K562 (cell line): ENCODE results near the gene KCNQ5. TPM values are rescaled to one million over a fixed set of nuclear protein-coding genes. Genes with fewer than 3 reads are reported as not detected.
"Not testable (repeated sequence)": the region's sequence is repeated elsewhere in the genome, so short reads cannot be mapped to it uniquely, and the experiment has no call there.

Source experiments
- ATAC-seq: fragments of 200-7000 bp; cut with Tn5 transposase; 3 replicates; pipeline ENCODE4 v1.9.1; 2020; ENCODE audit warnings: moderate library complexity
- BruUV-seq: library from RNA; stranded (reverse); fragments of 400-500 nt; replicated peaks from 2 replicates; lab custom pipeline; 2021; lab: Mats Ljungman, UMichigan
- CTCF ChIA-PET: fragments of 300-600 bp; formaldehyde crosslinking; extraction: SDS; loops from one replicate; lab custom pipeline; 2021; ENCODE audit warnings: low intra/inter-chr PET ratio; lab: Yijun Ruan, JAX
- POLR2A ChIA-PET: fragments of 300-600, 350-650 bp; sonication (Branson Sonifier 250); formaldehyde crosslinking; extraction: SDS; loops from one replicate; lab custom pipeline; 2021; ENCODE audit warnings: antibody characterized with exemption, inconsistent platforms; lab: Yijun Ruan, JAX
- DNase-seq, 4 experiments: peaks; one replicate each; pipeline versions ENCODE4 v3.0.0 to v3.0.0-alpha.2; 2011 to 2018; ENCODE audit warnings: low spot score in 3 of 4, mixed read lengths in 3 of 4; ENCODE audit errors: extremely low read depth in 1 of 4
- FAIRE-seq: peaks from 2 replicates; lab custom pipeline; 2011; peaks lifted over from hg19 to GRCh38; lab: Jason Lieb, UNC
- H2AFZ ChIP-seq: 2 replicates; pipeline ENCODE4 v1.6.0; 2011; ENCODE audit warnings: low read depth, low read length, control low read depth, inconsistent platforms
- H3K27ac ChIP-seq: fragments of 200-600 bp; 3 replicates; pipeline ENCODE4 v1.8.0; 2011; ENCODE audit warnings: low read depth, mild to moderate bottlenecking, control low read depth, inconsistent platforms, low read length, moderate library complexity, mixed read lengths; ENCODE audit errors: extremely low read depth
- H3K27me3 ChIP-seq, 2 experiments: fragments of 300-600 bp in 1 of 2; 2 replicates in 1 of 2; 3 replicates in 1 of 2; pipeline versions ENCODE4 v1.6.0 to v1.8.0; 2011; ENCODE audit warnings: inconsistent platforms in 2 of 2, low read length in 2 of 2, mild to moderate bottlenecking in 1 of 2, mixed read lengths in 1 of 2, moderate library complexity in 1 of 2; ENCODE audit not compliant: control insufficient read depth in 2 of 2, insufficient read depth in 2 of 2
- H3K36me3 ChIP-seq: fragments of 300-600 bp; 3 replicates; pipeline ENCODE4 v1.8.0; 2011; ENCODE audit warnings: mild to moderate bottlenecking, low read length, inconsistent platforms; ENCODE audit not compliant: control insufficient read depth, insufficient read depth
- H3K4me1 ChIP-seq, 2 experiments: fragments of 200-600 bp in 1 of 2; replicated peaks in 1 of 2; 2 replicates in 1 of 2; 3 replicates in 1 of 2; pipeline versions ENCODE4 v1.5.1 to v1.8.0; 2011; ENCODE audit warnings: inconsistent platforms in 2 of 2, low read length in 2 of 2, mild to moderate bottlenecking in 1 of 2, mixed read lengths in 1 of 2, moderate library complexity in 1 of 2; ENCODE audit not compliant: control insufficient read depth in 2 of 2, insufficient read depth in 2 of 2
- H3K4me2 ChIP-seq: 2 replicates; pipeline ENCODE4 v1.6.1; 2011; ENCODE audit warnings: low read length, control low read depth, inconsistent platforms, mixed read lengths; ENCODE audit not compliant: insufficient read depth
- H3K4me3 ChIP-seq: fragments of 200-600 bp; sonication (generic), shearing (Covaris generic); 2 replicates; pipeline ENCODE4 v1.5.1; 2016; ENCODE audit warnings: control low read depth, inconsistent platforms
- H3K79me2 ChIP-seq: fragments of 200-600 bp; 3 replicates; pipeline ENCODE4 v1.8.0; 2011; ENCODE audit warnings: low read length, inconsistent platforms; ENCODE audit not compliant: control insufficient read depth, insufficient read depth
- H3K9ac ChIP-seq, 2 experiments: 2 replicates each; pipeline versions ENCODE4 v1.6.0 to v1.6.1; 2011; ENCODE audit warnings: low read depth in 2 of 2, low read length in 2 of 2, control low read depth in 1 of 2, inconsistent platforms in 1 of 2, mild to moderate bottlenecking in 1 of 2, mixed read lengths in 1 of 2; ENCODE audit not compliant: insufficient read depth in 1 of 2
- H3K9me1 ChIP-seq: one replicate; pipeline ENCODE4 v1.6.0; 2011; ENCODE audit warnings: inconsistent platforms, mild to moderate bottlenecking, low read length, moderate library complexity; ENCODE audit not compliant: control insufficient read depth, insufficient read depth
- H3K9me3 ChIP-seq: replicated peaks from 2 replicates; pipeline ENCODE4 v1.5.1; 2011; ENCODE audit warnings: low read depth, low read length, inconsistent platforms; ENCODE audit not compliant: control insufficient read depth, insufficient read depth
- H4K20me1 ChIP-seq: replicated peaks from 2 replicates; pipeline ENCODE4 v1.6.1; 2011; ENCODE audit warnings: low read length, inconsistent platforms, mixed read lengths; ENCODE audit not compliant: control insufficient read depth, insufficient read depth
- KLF6 ChIP-seq: fragments of 250-450 bp; sonication (Bioruptor Pico); IDR thresholded peaks from 2 replicates; pipeline ENCODE4 v1.4.0; 2020; ENCODE audit warnings: mild to moderate bottlenecking, moderate library complexity, borderline replicate concordance
- RHOXF2B ChIP-seq: fragments of 250-450 bp; sonication (Bioruptor Pico); conservative IDR thresholded peaks from 2 replicates; pipeline ENCODE4 v1.5.1; 2021
- WGBS: fragments of 100-300 bp; shearing (Covaris generic); methylation state at CpG from one replicate; pipeline ENCODE4 v1.1.6; 2016; ENCODE audit warnings: low coverage, mixed read lengths; ENCODE audit not compliant: insufficient coverage; ENCODE audit errors: missing lambda C conversion rate; 5-methylcytosine and 5-hydroxymethylcytosine counted together
- in situ Hi-C: fragments of 300-500 bp; cut with MboI; formaldehyde crosslinking; loops from 4 replicates; pipeline ENCODE4 v1.15.0; 2018; ENCODE audit warnings: inconsistent platforms, mixed read lengths
- intact Hi-C: fragments of 100-400 bp; cut with micrococcal nuclease; formaldehyde crosslinking; loops from 2 replicates; pipeline ENCODE4 v1.14.2; 2022
- polyA plus RNA-seq, 8 experiments: library from polyadenylated mRNA; depleted of rRNA in 4 of 8; stranded (reverse) in 5 of 8; unstranded in 3 of 8; fragments of >200 nt; fragmentation: Nextera tagmentation in 2 of 8; fragmentation: Illumina TruSeq in 1 of 8; extraction: Ambion mirVana in 2 of 8; extraction: Trizol in 1 of 8; gene quantifications; 2 replicates each; pipeline versions ENCODE4 v1.2.1 to v1.2.3, GENCODE V29; 2011 to 2014; ENCODE audit warnings: inconsistent platforms in 1 of 8, missing spikeins in 1 of 8
- total RNA-seq, 7 experiments: library from RNA; depleted of rRNA in 6 of 7; stranded (reverse); fragments of >200 nt in 6 of 7; fragmentation: Illumina TruSeq in 2 of 7; extraction: Trizol in 2 of 7; gene quantifications; 2 replicates each; pipeline versions ENCODE4 v1.2.1 to v1.2.3, GENCODE V29; 2011 to 2021; ENCODE audit warnings: low replicate concordance in 1 of 7
- TF ChIP-seq, protein P1 (sequence below): fragments of 450-650 bp; IDR thresholded peaks from 2 replicates; pipeline ENCODE4 v1.6.1; 2017; ENCODE audit warnings: antibody characterized with exemption, mild to moderate bottlenecking
- TF ChIP-seq, protein P2 (sequence below): IDR thresholded peaks from 2 replicates; pipeline ENCODE4 v1.6.1; 2016; ENCODE audit warnings: missing genetic modification characterization, missing compliant biosample characterization

KCNQ5 gene
- total and polyA plus RNA-seq, 9 of the 15 experiments (the other 6 are each of a cell fraction or from before 2014, with no cell fraction given): 0.31 to 5.9 (median 2.6) TPM

DNA sequence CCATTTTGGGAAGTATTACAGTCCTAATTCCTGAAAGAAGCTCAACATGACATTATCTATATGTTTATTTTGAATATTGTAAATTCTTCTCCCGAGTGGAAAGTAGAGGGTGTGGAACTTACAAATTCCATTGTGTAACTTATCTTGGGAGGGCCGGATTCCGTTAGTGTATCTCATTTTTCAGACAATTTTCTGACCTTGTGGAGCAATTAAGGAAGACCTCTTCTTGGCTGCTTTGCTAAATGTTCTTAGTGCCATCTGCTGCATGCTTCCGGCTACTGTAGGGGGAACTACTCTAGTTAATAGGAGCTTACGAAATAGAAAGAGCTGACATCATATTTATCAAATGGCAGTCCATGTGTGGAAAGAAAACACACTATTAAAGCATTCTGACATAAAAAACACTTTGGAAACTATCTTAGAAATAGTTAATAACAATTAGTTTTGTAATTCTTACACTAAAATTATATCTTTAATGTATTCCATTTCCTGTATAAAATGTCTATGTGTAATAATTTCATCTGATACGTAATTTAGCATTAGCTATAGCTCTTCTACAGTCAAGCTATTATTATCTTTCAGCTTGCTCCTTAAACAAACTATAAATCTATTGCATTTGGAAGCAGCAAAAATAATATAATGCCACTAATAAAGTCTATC lies 41.5 kb upstream of the KCNQ5 start (continued):
- TF ChIP-seq, protein P1, sequence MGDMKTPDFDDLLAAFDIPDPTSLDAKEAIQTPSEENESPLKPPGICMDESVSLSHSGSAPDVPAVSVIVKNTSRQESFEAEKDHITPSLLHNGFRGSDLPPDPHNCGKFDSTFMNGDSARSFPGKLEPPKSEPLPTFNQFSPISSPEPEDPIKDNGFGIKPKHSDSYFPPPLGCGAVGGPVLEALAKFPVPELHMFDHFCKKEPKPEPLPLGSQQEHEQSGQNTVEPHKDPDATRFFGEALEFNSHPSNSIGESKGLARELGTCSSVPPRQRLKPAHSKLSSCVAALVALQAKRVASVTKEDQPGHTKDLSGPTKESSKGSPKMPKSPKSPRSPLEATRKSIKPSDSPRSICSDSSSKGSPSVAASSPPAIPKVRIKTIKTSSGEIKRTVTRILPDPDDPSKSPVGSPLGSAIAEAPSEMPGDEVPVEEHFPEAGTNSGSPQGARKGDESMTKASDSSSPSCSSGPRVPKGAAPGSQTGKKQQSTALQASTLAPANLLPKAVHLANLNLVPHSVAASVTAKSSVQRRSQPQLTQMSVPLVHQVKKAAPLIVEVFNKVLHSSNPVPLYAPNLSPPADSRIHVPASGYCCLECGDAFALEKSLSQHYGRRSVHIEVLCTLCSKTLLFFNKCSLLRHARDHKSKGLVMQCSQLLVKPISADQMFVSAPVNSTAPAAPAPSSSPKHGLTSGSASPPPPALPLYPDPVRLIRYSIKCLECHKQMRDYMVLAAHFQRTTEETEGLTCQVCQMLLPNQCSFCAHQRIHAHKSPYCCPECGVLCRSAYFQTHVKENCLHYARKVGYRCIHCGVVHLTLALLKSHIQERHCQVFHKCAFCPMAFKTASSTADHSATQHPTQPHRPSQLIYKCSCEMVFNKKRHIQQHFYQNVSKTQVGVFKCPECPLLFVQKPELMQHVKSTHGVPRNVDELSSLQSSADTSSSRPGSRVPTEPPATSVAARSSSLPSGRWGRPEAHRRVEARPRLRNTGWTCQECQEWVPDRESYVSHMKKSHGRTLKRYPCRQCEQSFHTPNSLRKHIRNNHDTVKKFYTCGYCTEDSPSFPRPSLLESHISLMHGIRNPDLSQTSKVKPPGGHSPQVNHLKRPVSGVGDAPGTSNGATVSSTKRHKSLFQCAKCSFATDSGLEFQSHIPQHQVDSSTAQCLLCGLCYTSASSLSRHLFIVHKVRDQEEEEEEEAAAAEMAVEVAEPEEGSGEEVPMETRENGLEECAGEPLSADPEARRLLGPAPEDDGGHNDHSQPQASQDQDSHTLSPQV: peak; percentile 68
- TF ChIP-seq RHOXF2B (CRISPR knock-in tag) (no peak), KLF6 (CRISPR knock-in tag) (no peak)
- TF ChIP-seq, all 486 proteins: peak for 56

DNA sequence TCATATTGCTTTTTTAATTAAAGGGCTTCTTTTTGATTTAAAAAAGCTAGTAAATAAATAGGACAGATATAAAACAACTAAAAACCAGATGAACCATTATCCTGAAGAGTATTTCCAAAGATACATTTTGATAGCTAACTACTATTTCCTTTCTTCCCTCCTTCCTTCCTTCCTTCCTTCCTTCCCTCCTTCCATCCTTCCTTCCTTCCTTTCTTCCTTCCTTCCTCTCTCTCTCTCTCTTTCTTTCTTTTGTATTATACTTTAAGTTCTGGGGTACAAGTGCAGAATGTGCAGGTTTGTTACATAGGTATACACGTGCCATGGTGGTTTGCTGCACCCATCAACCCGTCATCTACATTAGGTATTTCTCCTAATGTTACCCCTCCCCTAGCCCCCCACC lies 40.9 kb upstream of the KCNQ5 start:
- not testable (repeated sequence) for H4K20me1 ChIP-seq, H3K27me3 ChIP-seq, H3K27ac ChIP-seq, H3K4me1 ChIP-seq, FAIRE-seq, H3K9me3 ChIP-seq
- intact Hi-C loops: loop anchor here (5.0 kb wide), 1 partner anchor 59 kb away; no protein-coding TSS in a partner anchor
- TF ChIP-seq, protein P2, sequence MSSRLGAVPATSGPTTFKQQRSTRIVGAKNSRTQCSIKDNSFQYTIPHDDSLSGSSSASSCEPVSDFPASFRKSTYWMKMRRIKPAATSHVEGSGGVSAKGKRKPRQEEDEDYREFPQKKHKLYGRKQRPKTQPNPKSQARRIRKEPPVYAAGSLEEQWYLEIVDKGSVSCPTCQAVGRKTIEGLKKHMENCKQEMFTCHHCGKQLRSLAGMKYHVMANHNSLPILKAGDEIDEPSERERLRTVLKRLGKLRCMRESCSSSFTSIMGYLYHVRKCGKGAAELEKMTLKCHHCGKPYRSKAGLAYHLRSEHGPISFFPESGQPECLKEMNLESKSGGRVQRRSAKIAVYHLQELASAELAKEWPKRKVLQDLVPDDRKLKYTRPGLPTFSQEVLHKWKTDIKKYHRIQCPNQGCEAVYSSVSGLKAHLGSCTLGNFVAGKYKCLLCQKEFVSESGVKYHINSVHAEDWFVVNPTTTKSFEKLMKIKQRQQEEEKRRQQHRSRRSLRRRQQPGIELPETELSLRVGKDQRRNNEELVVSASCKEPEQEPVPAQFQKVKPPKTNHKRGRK (tag): peak; percentile 53
- TF ChIP-seq, all 486 proteins: peak for 1; not testable (repeated sequence) for 485
- not testable (repeated sequence) for H3K4me2 ChIP-seq, BruUV-seq, H3K4me3 ChIP-seq, H3K9ac ChIP-seq, H3K9me1 ChIP-seq, DNase-seq, ATAC-seq, H3K36me3 ChIP-seq, H3K79me2 ChIP-seq
- H2AFZ ChIP-seq: peak overlapping the region; percentile 76; the same call in 1 of the 2 replicates
- ChIA-PET CTCF (interaction anchor here (0.6 to 5.4 kb wide), 8 partner anchors 20 to 172 kb away, joined by 3 to 146 read pairs (median 4); partner anchors contain the start of gene KCNQ5), POLR2A (interaction anchor here (1.0 to 1.4 kb wide), 4 partner anchors 8 to 169 kb away, joined by 3 to 8 read pairs (median 6); no protein-coding TSS in a partner anchor)
- WGBS: 100% methylated on average over 1 of the region's 2 CpGs
- in situ Hi-C loops: loop anchor here (5.0 kb wide), 1 partner anchor 169 kb away; no protein-coding TSS in a partner anchor
